Dermis blood vessel endothelial cell (primary cell): ENCODE data around the gene FCF1. TPM values are rescaled to one million over a fixed set of nuclear protein-coding genes. Genes with fewer than 3 reads are reported as not detected.
"Not testable (repeated sequence)": the region's sequence is repeated elsewhere in the genome, so short reads cannot be mapped to it uniquely, and the experiment has no call there.

Experiments used
- DNase-seq: peaks from one replicate; pipeline ENCODE4 v3.0.0; 2010
- total RNA-seq: library from RNA; depleted of rRNA; stranded (reverse); fragments of >200 nt; gene quantifications from 2 replicates; pipeline ENCODE4 v1.2.3, GENCODE V29; 2014

The FCF1 gene
- total RNA-seq, 1 donor from 2014 or later = 29.6 TPM

GRCh38 chr14:74702293-74702692 lies 10.7 kb upstream of the FCF1 start:
- no peak for DNase-seq

- no peak for DNase-seq
Measured at GRCh38 chr14:74703043-74703442, 9.9 kb upstream of the FCF1 start.

- DNase-seq = no peak
Measured at GRCh38 chr14:74704656-74705055, 8.3 kb upstream of the FCF1 start.

- DNase-seq = no peak
Measured at GRCh38 chr14:74705613-74706500, 7.1 kb upstream of the FCF1 start.

- no peak for DNase-seq
Measured at GRCh38 chr14:74710480-74710879, 2.5 kb upstream of the FCF1 start.

GRCh38 chr14:74711651-74712050 lies 1.3 kb upstream of the FCF1 start:
- DNase-seq = no peak

- no peak for DNase-seq
Measured at GRCh38 chr14:74713395-74713735, 421 bp downstream of the FCF1 start.

GRCh38 chr14:74720526-74720925 lies 7.6 kb downstream of the FCF1 start:
- DNase-seq = no peak

- DNase-seq = no peak
Measured at GRCh38 chr14:74723134-74723533, 10.2 kb downstream of the FCF1 start.

- no peak for DNase-seq
Measured at GRCh38 chr14:74732387-74732786, 19.4 kb downstream of the FCF1 start.

- DNase-seq = no peak
Measured at GRCh38 chr14:74733221-74733620, 20.3 kb downstream of the FCF1 start.

- DNase-seq = no peak
Measured at GRCh38 chr14:74735125-74735524, 22.2 kb downstream of the FCF1 start.

GRCh38 chr14:74737753-74738325 lies 24.9 kb downstream of the FCF1 start:
- no peak for DNase-seq

- peak; percentile 6 for DNase-seq
Measured at GRCh38 chr14:74739293-74740030, 26.5 kb downstream of the FCF1 start.

GRCh38 chr14:74747237-74747636 lies 34.3 kb downstream of the FCF1 start:
- no peak for DNase-seq

GRCh38 chr14:74754157-74754556 lies 41.2 kb downstream of the FCF1 start:
- DNase-seq = no peak

- DNase-seq = no peak
Measured at GRCh38 chr14:74754899-74755298, 42.0 kb downstream of the FCF1 start.

GRCh38 chr14:74756326-74756725 lies 43.4 kb downstream of the FCF1 start:
- DNase-seq = no peak

- DNase-seq = not testable (repeated sequence)
Measured at GRCh38 chr14:74758505-74758904, 45.6 kb downstream of the FCF1 start.

GRCh38 chr14:74762917-74763802 lies 50.2 kb downstream of the FCF1 start, which contains the start of gene YLPM1:
Gene YLPM1, plus strand, starts transcription at chr14:74763316. Its CDS starts 174 bp downstream, at chr14:74763490.
- DNase-seq = peak; percentile 98

GRCh38 chr14:74763803-74764531 lies 51.0 kb downstream of the FCF1 start:
- DNase-seq = peak; percentile 43

GRCh38 chr14:74765721-74766120 lies 52.8 kb downstream of the FCF1 start:
- no peak for DNase-seq
